Gastrocnemius medialis (tissue), 4 donors: Measurements from ENCODE around the gene AHRR. TPM values are rescaled to one million over a fixed set of nuclear protein-coding genes. Genes with fewer than 3 reads are reported as not detected.

Experiments used
- ATAC-seq, 2 donors: fragments of 150-250 bp; one replicate each; pipeline ENCODE4 v1.9.1; 2016
- DNase-seq, 2 donors: peaks; one replicate each; pipeline ENCODE4 v3.0.0-alpha.2; 2019
- H3K27ac ChIP-seq, 4 donors: fragments of 200-600 bp; sonication (generic); 1 replicate in 1 of 4; 2 replicates in 3 of 4; pipeline ENCODE4 v1.5.1; 2016 to 2018; ENCODE audit warnings: mild to moderate bottlenecking in 2 of 4, moderate library complexity in 1 of 4
- H3K27me3 ChIP-seq, 3 donors: fragments of 200-600 bp; sonication (generic) in 2 of 3; 1 replicate in 1 of 3; 2 replicates in 2 of 3; pipeline versions ENCODE4 v1.5.1 to v1.6.0; 2016 to 2019; ENCODE audit warnings: mild to moderate bottlenecking in 1 of 3, moderate library complexity in 1 of 3
- H3K36me3 ChIP-seq, 2 donors: fragments of 200-600 bp; sonication (generic) in 1 of 2; one replicate each; pipeline ENCODE4 v1.5.1; 2017 to 2018
- H3K4me1 ChIP-seq, 2 donors: fragments of 200-600 bp; sonication (generic) in 1 of 2; one replicate each; pipeline ENCODE4 v1.5.1; 2016 to 2017; ENCODE audit warnings: mild to moderate bottlenecking in 2 of 2
- H3K4me3 ChIP-seq, 4 donors: fragments of 200-600 bp; sonication (generic) in 3 of 4; 1 replicate in 1 of 4; 2 replicates in 3 of 4; pipeline ENCODE4 v1.5.1; 2016 to 2019; ENCODE audit warnings: mild to moderate bottlenecking in 2 of 4
- H3K9me3 ChIP-seq, 3 donors: fragments of 200-600 bp; sonication (generic) in 2 of 3; 1 replicate in 1 of 3; 2 replicates in 2 of 3; pipeline ENCODE4 v1.5.1; 2016 to 2019
- CTCF ChIP-seq, 5 experiments: fragments of 450-650 bp in 3 of 5; fragments of 200-600 bp in 2 of 5; sonication (generic) in 2 of 5; IDR thresholded peaks in 4 of 5; conservative IDR thresholded peaks in 1 of 5; 1 replicate in 4 of 5; 2 replicates in 1 of 5; pipeline ENCODE4 v1.5.1; 2016 to 2019; ENCODE audit warnings: antibody characterized with exemption in 5 of 5, mild to moderate bottlenecking in 3 of 5, moderate library complexity in 3 of 5
- POLR2A ChIP-seq, 2 donors: fragments of 450-650 bp; IDR thresholded peaks; one replicate each; pipeline ENCODE4 v1.6.1; 2017; ENCODE audit warnings: antibody characterized with exemption in 2 of 2, mild to moderate bottlenecking in 2 of 2, moderate library complexity in 2 of 2
- in situ Hi-C, 4 donors: fragments of 200-750 bp; cut with MboI; loops; one replicate each; pipeline versions ENCODE4 v1.15.0 to v1.8.0; 2017; ENCODE audit warnings: low sequenced_read_pairs in 4 of 4
- intact Hi-C: fragments of 100-400 bp; cut with DNase I; formaldehyde crosslinking; loops from one replicate; pipeline ENCODE4 v1.15.1; 2023; ENCODE audit warnings: low total_unique reads
- total RNA-seq, 4 donors: library from RNA; depleted of rRNA; stranded (reverse); fragments of >200 nt; gene quantifications; one replicate each; pipeline versions ENCODE4 v1.1.0 to v1.2.3, GENCODE V29; 2016

Gene AHRR
- total RNA-seq, 4 donors from 2014 or later = 0.05 to 1.3 (median 0.18) TPM; not detected in 1

GRCh38 chr5:445591-445990 lies 124.1 kb downstream of the AHRR start:
- no peak overlapping the region for H3K27ac ChIP-seq
- intact Hi-C loops = loop anchor here (10.0 kb wide), 3 partner anchors 169 to 459 kb away; partner anchors contain the start of genes CEP72 and PDCD6
- H3K4me1 ChIP-seq = peaks cover 18 to 22% of the 10 kb centered on the region in 2 donors
- H3K27me3 ChIP-seq = no peaks in the 10 kb centered on the region
- ATAC-seq = no peak
- H3K36me3 ChIP-seq = peaks cover 0 to 46% of the 10 kb centered on the region in 2 donors
- no peak overlapping the region for H3K4me3 ChIP-seq
- in situ Hi-C loops = no loop called here
- H3K9me3 ChIP-seq = no peaks in the 10 kb centered on the region
- no peak for DNase-seq
- TF ChIP-seq CTCF (IDR thresholded peaks at IDR 0.05 in 4 of 5, conservative IDR thresholded peaks at IDR 0.05 in 1 of 5) (no peak), POLR2A (IDR thresholded peaks at IDR 0.05) (no peak)

- peaks cover 0 to 52% of the 10 kb centered on the region in 2 donors for H3K36me3 ChIP-seq
- H3K27ac ChIP-seq = no peak overlapping the region
- in situ Hi-C loops = no loop called here
Measured at GRCh38 chr5:446066-446882, 124.8 kb downstream of the AHRR start.

GRCh38 chr5:446883-447263 lies 125.4 kb downstream of the AHRR start:
- Histone ChIP-seq H3K9me3 (peaks cover 0 to 5% (median 4%) of the 10 kb centered on the region in 3 donors), H3K27ac (no peak overlapping the region), H3K36me3 (peaks cover 0 to 58% of the 10 kb centered on the region in 2 donors), H3K4me1 (peaks cover 16 to 19% of the 10 kb centered on the region in 2 donors), H3K27me3 (no peaks in the 10 kb centered on the region), H3K4me3 (no peak overlapping the region)
- in situ Hi-C loops = no loop called here
- DNase-seq (no peak), ATAC-seq (no peak)
- intact Hi-C loops = loop anchor here (10.0 kb wide), 3 partner anchors 168 to 458 kb away; partner anchors contain the start of genes CEP72 and PDCD6
- TF ChIP-seq CTCF (IDR thresholded peaks at IDR 0.05 in 4 of 5, conservative IDR thresholded peaks at IDR 0.05 in 1 of 5) = peak in 3 of 5 experiments; percentile 15 to 50 (median 24)
- no peak for TF ChIP-seq POLR2A (IDR thresholded peaks at IDR 0.05)

More at GRCh38 chr5:446066-446882, 124.8 kb downstream of the AHRR start:
- no peak for TF ChIP-seq POLR2A (IDR thresholded peaks at IDR 0.05)
- TF ChIP-seq CTCF (IDR thresholded peaks at IDR 0.05 in 4 of 5, conservative IDR thresholded peaks at IDR 0.05 in 1 of 5) = no peak
- DNase-seq (no peak), ATAC-seq (no peak)
- Histone ChIP-seq H3K4me1 (peaks cover 18 to 22% of the 10 kb centered on the region in 2 donors), H3K9me3 (no peaks in the 10 kb centered on the region), H3K27me3 (no peaks in the 10 kb centered on the region), H3K4me3 (no peak overlapping the region)
- intact Hi-C loops = loop anchor here (10.0 kb wide), 3 partner anchors 169 to 459 kb away; partner anchors contain the start of genes CEP72 and PDCD6

GRCh38 chr5:447501-447900 lies 126.0 kb downstream of the AHRR start:
- intact Hi-C loops (loop anchor here (10.0 kb wide), 3 partner anchors 167 to 457 kb away; partner anchors contain the start of genes CEP72 and PDCD6), in situ Hi-C loops (no loop called here)
- Histone ChIP-seq H3K27ac (no peak overlapping the region), H3K9me3 (peaks cover 0 to 10% (median 6%) of the 10 kb centered on the region in 3 donors), H3K27me3 (no peaks in the 10 kb centered on the region), H3K36me3 (peaks cover 0 to 65% of the 10 kb centered on the region in 2 donors), H3K4me1 (peaks cover 9 to 13% of the 10 kb centered on the region in 2 donors), H3K4me3 (no peak overlapping the region)
- TF ChIP-seq POLR2A (IDR thresholded peaks at IDR 0.05) (no peak), CTCF (IDR thresholded peaks at IDR 0.05 in 4 of 5, conservative IDR thresholded peaks at IDR 0.05 in 1 of 5) (no peak)
- ATAC-seq (no peak), DNase-seq (no peak)
